A673 (cell line): ENCODE results near the gene ANKRD30B.
"Not testable (repeated sequence)": the region's sequence is repeated elsewhere in the genome, so short reads cannot be mapped to it uniquely, and the experiment has no call there.

Experiments
- CTCF ChIP-seq: fragments of 300-800, 200-600 bp; sonication (generic); conservative IDR thresholded peaks from 2 replicates; pipeline ENCODE4 v1.5.1; 2017; ENCODE audit warnings: low read depth, mild to moderate bottlenecking, antibody characterized with exemption, low read length, moderate library complexity, mixed read lengths
- EZH2 ChIP-seq: fragments of 200-600 bp; sonication (generic); IDR thresholded peaks from 2 replicates; pipeline ENCODE4 v1.6.1; 2017; ENCODE audit warnings: borderline replicate concordance, low read depth, mild to moderate bottlenecking, mixed read lengths, antibody characterized with exemption, low read length; ENCODE audit not compliant: poor library complexity, severe bottlenecking

DNA sequence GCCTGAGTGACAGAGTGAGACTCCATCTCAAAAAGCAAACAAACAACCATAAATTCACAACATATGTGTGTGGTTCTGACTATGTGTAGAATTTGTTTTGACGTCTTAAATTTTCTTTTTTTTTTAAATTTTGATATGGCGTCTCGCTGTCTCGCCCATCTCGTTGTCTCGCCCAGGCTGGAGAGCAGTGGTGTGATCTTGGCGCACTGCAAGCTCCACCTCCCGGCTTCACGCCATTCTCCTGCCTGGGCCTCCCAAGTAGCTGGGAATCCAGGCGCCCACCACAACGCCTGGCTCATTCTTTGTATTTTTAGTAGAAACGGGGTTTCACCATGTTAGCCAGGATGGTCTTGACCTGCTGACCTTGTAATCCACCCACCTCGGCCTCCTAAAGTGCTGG is 63.1 kb downstream of the ANKRD30B start:
- TF ChIP-seq CTCF, EZH2: not testable (repeated sequence)
